Stimulated activated effector memory CD8-positive, alpha-beta T cell treated with anti-CD3 and anti-CD28 coated beads, Interleukin-12 subunit alpha, Interleukin-12 subunit beta, amount 100 ng/mL, for 72 hours (primary cell): Measurements from ENCODE around the gene SOX1.

Experiments used
- ATAC-seq: fragments of 150-1000 bp; cut with Tn5 transposase; 2 replicates; pipeline ENCODE4 v1.10.0; 2021
- DNase-seq, 2 donors: peaks; one replicate each; pipeline ENCODE4 v3.0.0; 2021 to 2022; ENCODE audit warnings: low spot score in 2 of 2
- H3K27ac Mint-ChIP-seq: one replicate; pipeline ENCODE4 v1.8.0; 2022; ENCODE audit warnings: mild to moderate bottlenecking, mixed read lengths
- H3K36me3 Mint-ChIP-seq: one replicate; pipeline ENCODE4 v1.8.0; 2022; ENCODE audit warnings: mild to moderate bottlenecking, mixed read lengths
- H3K4me1 Mint-ChIP-seq: one replicate; pipeline ENCODE4 v1.8.0; 2022; ENCODE audit warnings: mixed read lengths
- H3K4me3 Mint-ChIP-seq: one replicate; pipeline ENCODE4 v1.8.0; 2022; ENCODE audit warnings: mild to moderate bottlenecking, mixed read lengths
- H3K9me3 Mint-ChIP-seq: one replicate; pipeline ENCODE4 v1.8.0; 2022; ENCODE audit warnings: mixed read lengths

Gene SOX1

GRCh38 chr13:112064222-112064621, 2.7 kb upstream of the SOX1 start:
- Mint-ChIP-seq H3K4me1 (peaks cover 6% of the 10 kb centered on the region), H3K4me3 (no peak overlapping the region)
- no peak for ATAC-seq

GRCh38 chr13:112065521-112065866, 1.5 kb upstream of the SOX1 start:
- H3K4me1 Mint-ChIP-seq, result peaks cover 6% of the 10 kb centered on the region
- ATAC-seq (no peak), DNase-seq (no peak)
- no peaks in the 10 kb centered on the region for H3K9me3 Mint-ChIP-seq
- H3K4me3 Mint-ChIP-seq, result no peak overlapping the region
- H3K36me3 Mint-ChIP-seq, result peaks cover 22% of the 10 kb centered on the region
- no peak overlapping the region for H3K27ac Mint-ChIP-seq

More at GRCh38 chr13:112064222-112064621, 2.7 kb upstream of the SOX1 start:
- H3K36me3 Mint-ChIP-seq, result peaks cover 20% of the 10 kb centered on the region
- no peak for DNase-seq
- H3K9me3 Mint-ChIP-seq, result no peaks in the 10 kb centered on the region
- H3K27ac Mint-ChIP-seq, result no peak overlapping the region

- Mint-ChIP-seq H3K27ac (no peak overlapping the region), H3K4me3 (no peak overlapping the region), H3K4me1 (peaks cover 6% of the 10 kb centered on the region), H3K36me3 (peaks cover 22% of the 10 kb centered on the region), H3K9me3 (no peaks in the 10 kb centered on the region)
- no peak for DNase-seq
- ATAC-seq, result no peak
Observed at GRCh38 chr13:112065867-112066623, 904 bp upstream of the SOX1 start.

GRCh38 chr13:112066624-112067004, 335 bp upstream of the SOX1 start:
- H3K27ac Mint-ChIP-seq, result no peak overlapping the region
- DNase-seq, result no peak
- H3K4me3 Mint-ChIP-seq, result no peak overlapping the region
- H3K36me3 Mint-ChIP-seq, result peaks cover 22% of the 10 kb centered on the region
- peak; percentile 50 for ATAC-seq
- H3K9me3 Mint-ChIP-seq, result no peaks in the 10 kb centered on the region
- H3K4me1 Mint-ChIP-seq, result peaks cover 6% of the 10 kb centered on the region

GRCh38 chr13:112067871-112068539, 1.1 kb downstream of the SOX1 start:
- Mint-ChIP-seq H3K9me3 (no peaks in the 10 kb centered on the region), H3K4me1 (peaks cover 4% of the 10 kb centered on the region), H3K27ac (no peak overlapping the region), H3K36me3 (peaks cover 22% of the 10 kb centered on the region), H3K4me3 (no peak overlapping the region)
- no peak for DNase-seq
- ATAC-seq, result no peak

- H3K4me1 Mint-ChIP-seq, result no peaks in the 10 kb centered on the region
- H3K4me3 Mint-ChIP-seq, result no peak overlapping the region
- H3K27ac Mint-ChIP-seq, result peak overlapping the region; percentile 29
- ATAC-seq (no peak), DNase-seq (no peak)
- H3K36me3 Mint-ChIP-seq, result peaks cover 23% of the 10 kb centered on the region
- no peaks in the 10 kb centered on the region for H3K9me3 Mint-ChIP-seq
Observed at GRCh38 chr13:112068540-112069060, 1.7 kb downstream of the SOX1 start.

- no peak for DNase-seq
- peaks cover 27% of the 10 kb centered on the region for H3K36me3 Mint-ChIP-seq
- H3K4me3 Mint-ChIP-seq, result no peak overlapping the region
- no peaks in the 10 kb centered on the region for H3K4me1 Mint-ChIP-seq
- H3K27ac Mint-ChIP-seq, result peak overlapping the region; percentile 29
- ATAC-seq, result no peak
- H3K9me3 Mint-ChIP-seq, result no peaks in the 10 kb centered on the region
Observed at GRCh38 chr13:112069061-112069844, 2.3 kb downstream of the SOX1 start.

GRCh38 chr13:112069845-112070251, 2.9 kb downstream of the SOX1 start:
- H3K27ac Mint-ChIP-seq, result no peak overlapping the region
- H3K4me1 Mint-ChIP-seq, result no peaks in the 10 kb centered on the region
- ATAC-seq, result no peak
- H3K4me3 Mint-ChIP-seq, result no peak overlapping the region
- DNase-seq, result no peak
- peaks cover 27% of the 10 kb centered on the region for H3K36me3 Mint-ChIP-seq
- H3K9me3 Mint-ChIP-seq, result no peaks in the 10 kb centered on the region

- H3K27ac Mint-ChIP-seq, result no peak overlapping the region
Observed at GRCh38 chr13:112071102-112071722, 4.3 kb downstream of the SOX1 start.

GRCh38 chr13:112071723-112072533, 5.0 kb downstream of the SOX1 start:
- Mint-ChIP-seq H3K36me3 (peaks cover 18% of the 10 kb centered on the region), H3K4me1 (no peaks in the 10 kb centered on the region), H3K9me3 (no peaks in the 10 kb centered on the region), H3K4me3 (no peak overlapping the region), H3K27ac (no peak overlapping the region)
- DNase-seq (no peak), ATAC-seq (no peak)

More at GRCh38 chr13:112071102-112071722, 4.3 kb downstream of the SOX1 start:
- no peak for ATAC-seq
- DNase-seq, result no peak
- H3K36me3 Mint-ChIP-seq, result peaks cover 20% of the 10 kb centered on the region
- no peaks in the 10 kb centered on the region for H3K9me3 Mint-ChIP-seq
- H3K4me1 Mint-ChIP-seq, result no peaks in the 10 kb centered on the region
- H3K4me3 Mint-ChIP-seq, result no peak overlapping the region

GRCh38 chr13:112072534-112073244, 5.7 kb downstream of the SOX1 start:
- Mint-ChIP-seq H3K9me3 (no peaks in the 10 kb centered on the region), H3K27ac (no peak overlapping the region), H3K4me3 (no peak overlapping the region), H3K4me1 (no peaks in the 10 kb centered on the region), H3K36me3 (peaks cover 15% of the 10 kb centered on the region)
- DNase-seq, result no peak
- no peak for ATAC-seq

GRCh38 chr13:112073245-112074138, 6.5 kb downstream of the SOX1 start:
- Mint-ChIP-seq H3K36me3 (peaks cover 12% of the 10 kb centered on the region), H3K27ac (no peak overlapping the region), H3K4me3 (no peak overlapping the region), H3K4me1 (no peaks in the 10 kb centered on the region), H3K9me3 (no peaks in the 10 kb centered on the region)
- ATAC-seq (no peak), DNase-seq (no peak)

GRCh38 chr13:112074139-112074865, 7.4 kb downstream of the SOX1 start:
- DNase-seq, result no peak
- no peak for ATAC-seq
- Mint-ChIP-seq H3K27ac (no peak overlapping the region), H3K4me3 (no peak overlapping the region), H3K9me3 (no peaks in the 10 kb centered on the region), H3K36me3 (peaks cover 6% of the 10 kb centered on the region), H3K4me1 (no peaks in the 10 kb centered on the region)
